VCaP (cell line): ENCODE results near the gene MSANTD3.
A peak's percentile ranks its signal among the peaks of the same experiment; 100 is the strongest.

Experiments used
- H3K27ac ChIP-seq: fragments of 450-650 bp; 2 replicates; pipeline ENCODE4 v1.5.1; 2017
- TF ChIP-seq, protein P1 (sequence below): fragments of 450-650 bp; conservative IDR thresholded peaks from 2 replicates; pipeline ENCODE4 v1.5.1; 2017; ENCODE audit warnings: mild to moderate bottlenecking, moderate library complexity

MSANTD3 gene

GRCh38 chr9:100452894-100453293 is 26.0 kb downstream of the MSANTD3 start:
- no peak overlapping the region for H3K27ac ChIP-seq
- TF ChIP-seq, protein P1, sequence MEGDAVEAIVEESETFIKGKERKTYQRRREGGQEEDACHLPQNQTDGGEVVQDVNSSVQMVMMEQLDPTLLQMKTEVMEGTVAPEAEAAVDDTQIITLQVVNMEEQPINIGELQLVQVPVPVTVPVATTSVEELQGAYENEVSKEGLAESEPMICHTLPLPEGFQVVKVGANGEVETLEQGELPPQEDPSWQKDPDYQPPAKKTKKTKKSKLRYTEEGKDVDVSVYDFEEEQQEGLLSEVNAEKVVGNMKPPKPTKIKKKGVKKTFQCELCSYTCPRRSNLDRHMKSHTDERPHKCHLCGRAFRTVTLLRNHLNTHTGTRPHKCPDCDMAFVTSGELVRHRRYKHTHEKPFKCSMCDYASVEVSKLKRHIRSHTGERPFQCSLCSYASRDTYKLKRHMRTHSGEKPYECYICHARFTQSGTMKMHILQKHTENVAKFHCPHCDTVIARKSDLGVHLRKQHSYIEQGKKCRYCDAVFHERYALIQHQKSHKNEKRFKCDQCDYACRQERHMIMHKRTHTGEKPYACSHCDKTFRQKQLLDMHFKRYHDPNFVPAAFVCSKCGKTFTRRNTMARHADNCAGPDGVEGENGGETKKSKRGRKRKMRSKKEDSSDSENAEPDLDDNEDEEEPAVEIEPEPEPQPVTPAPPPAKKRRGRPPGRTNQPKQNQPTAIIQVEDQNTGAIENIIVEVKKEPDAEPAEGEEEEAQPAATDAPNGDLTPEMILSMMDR, result no peak

GRCh38 chr9:100455470-100455869 is 28.5 kb downstream of the MSANTD3 start:
- H3K27ac ChIP-seq, result no peak overlapping the region
- TF ChIP-seq, protein P1, result no peak

DNA sequence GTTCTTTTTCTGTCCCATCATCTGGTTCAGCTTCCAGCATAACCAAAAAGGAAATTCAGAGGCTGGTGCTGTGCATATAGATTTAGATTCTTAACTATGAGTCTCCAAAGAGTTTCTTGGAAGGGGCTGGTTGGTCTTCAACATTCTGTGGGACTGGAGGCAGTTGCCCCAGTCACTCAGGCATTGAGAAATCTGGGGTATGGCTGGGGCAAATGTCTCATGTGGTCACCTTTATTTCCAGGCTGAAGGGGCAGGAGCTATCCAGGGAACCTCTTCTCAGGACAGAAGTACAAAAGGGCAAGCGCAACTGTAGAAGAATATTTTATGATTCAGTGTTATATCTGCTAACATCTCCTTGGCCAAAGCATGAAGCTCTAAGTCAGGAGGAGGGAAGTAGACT is 30.6 kb downstream of the MSANTD3 start:
- no peak overlapping the region for H3K27ac ChIP-seq

GRCh38 chr9:100459963-100460362 is 33.0 kb downstream of the MSANTD3 start:
- no peak overlapping the region for H3K27ac ChIP-seq
- TF ChIP-seq, protein P1, result no peak

More for the DNA sequence above, 30.6 kb downstream of the MSANTD3 start:
- TF ChIP-seq, protein P1, result no peak

DNA sequence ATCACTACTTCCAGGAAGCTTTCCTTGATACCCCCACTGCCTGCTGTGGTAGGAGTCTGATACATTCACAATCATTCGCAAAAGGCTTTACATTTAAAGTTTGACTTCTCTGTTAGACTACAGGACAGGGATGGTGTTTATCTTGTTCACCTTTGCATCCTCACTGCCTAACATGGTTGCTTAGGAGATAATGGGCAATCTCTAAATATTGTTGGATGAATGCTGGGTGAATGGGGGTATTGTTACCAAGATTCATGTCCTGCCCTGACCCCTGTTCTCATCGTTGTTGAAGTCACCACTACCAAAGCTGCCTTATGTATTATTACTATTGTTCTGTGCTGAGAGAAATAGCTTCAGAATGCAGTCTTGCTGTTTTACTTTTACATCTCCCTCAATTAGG is 38.3 kb downstream of the MSANTD3 start:
- TF ChIP-seq, protein P1, result no peak
- H3K27ac ChIP-seq, result peak overlapping the region; percentile 38; the same call in 1 of the 2 replicates

DNA sequence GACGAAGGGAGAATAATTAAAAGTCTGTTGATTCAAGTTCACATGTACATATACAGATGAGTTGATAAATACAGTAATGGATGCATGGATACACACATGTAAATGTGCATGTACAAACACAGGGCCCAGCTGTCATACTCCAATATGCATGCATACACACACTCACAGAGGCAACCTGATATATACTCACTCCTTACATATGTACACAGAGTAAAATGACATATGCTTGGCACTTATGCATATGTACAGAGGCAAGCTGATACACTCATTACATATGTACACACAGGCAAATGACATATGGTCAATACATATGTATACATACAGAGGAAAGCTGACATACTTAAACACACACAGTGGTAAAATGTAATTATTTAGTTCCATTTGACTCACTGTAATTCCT is 38.8 kb downstream of the MSANTD3 start:
- TF ChIP-seq, protein P1, result no peak
- H3K27ac ChIP-seq, result peak overlapping the region; percentile 38; the same call in 1 of the 2 replicates

- H3K27ac ChIP-seq, result peak overlapping the region; percentile 38; the same call in 1 of the 2 replicates
- TF ChIP-seq, protein P1, result no peak
Observed at GRCh38 chr9:100466171-100466828, 39.4 kb downstream of the MSANTD3 start.
